ENCODE measurements around the gene KLHL3.

- TF ChIP-seq CTCF (IDR thresholded peaks at IDR 0.05; ENCODE audit: insufficient read depth, low read depth, low read length) (no peak), EZH2 (IDR thresholded peaks at IDR 0.05; ENCODE audit: insufficient read depth, low read length) (no peak)
Observed at GRCh38 chr5:137714494-137714893, 21.4 kb downstream of the KLHL3 start.

Data from astrocyte (in vitro differentiated cells and primary cell).